Liver (tissue), 9 donors: ENCODE measurements around the gene CFAP70. TPM values are rescaled to one million over a fixed set of nuclear protein-coding genes. Genes with fewer than 3 reads are reported as not detected.
A peak's percentile ranks its signal among the peaks of the same experiment; 100 is the strongest.

Experiments
- DNase-seq: peaks from one replicate; pipeline ENCODE4 v3.0.0-alpha.2; 2017; ENCODE audit warnings: low spot score
- H3K27ac ChIP-seq, 2 donors: one replicate each; pipeline ENCODE4 v1.7.0; 2013; ENCODE audit warnings: inconsistent platforms in 2 of 2, low read length in 2 of 2, control low read depth in 1 of 2, low read depth in 1 of 2, mild to moderate bottlenecking in 1 of 2
- H3K27me3 ChIP-seq, 4 donors: one replicate each; pipeline versions ENCODE4 v1.6.1 to v1.7.0; 2013; ENCODE audit warnings: low read length in 3 of 4, inconsistent platforms in 1 of 4, mild to moderate bottlenecking in 1 of 4, moderate library complexity in 1 of 4; ENCODE audit not compliant: control insufficient read depth in 4 of 4, insufficient read depth in 4 of 4
- H3K36me3 ChIP-seq, 4 donors: one replicate each; pipeline versions ENCODE4 v1.6.1 to v1.7.0; 2013; ENCODE audit warnings: low read length in 3 of 4, mild to moderate bottlenecking in 3 of 4, low read depth in 1 of 4, moderate library complexity in 1 of 4; ENCODE audit not compliant: control insufficient read depth in 4 of 4, insufficient read depth in 3 of 4
- H3K4me1 ChIP-seq, 4 donors: one replicate each; pipeline versions ENCODE4 v1.6.1 to v1.7.0; 2013; ENCODE audit warnings: low read length in 3 of 4, mild to moderate bottlenecking in 3 of 4, moderate library complexity in 1 of 4; ENCODE audit not compliant: control insufficient read depth in 4 of 4, insufficient read depth in 4 of 4
- H3K4me3 ChIP-seq, 3 donors: one replicate each; pipeline versions ENCODE4 v1.6.1 to v1.7.0; 2013; ENCODE audit warnings: low read length in 3 of 3, control low read depth in 1 of 3, low read depth in 1 of 3, mild to moderate bottlenecking in 1 of 3
- H3K9ac ChIP-seq, 2 donors: one replicate each; pipeline ENCODE4 v1.7.0; 2013; ENCODE audit warnings: low read length in 2 of 2, mild to moderate bottlenecking in 2 of 2, moderate library complexity in 2 of 2, control low read depth in 1 of 2, low read depth in 1 of 2
- H3K9me3 ChIP-seq, 4 donors: one replicate each; pipeline versions ENCODE4 v1.6.1 to v1.7.0; 2013; ENCODE audit warnings: low read length in 3 of 4; ENCODE audit not compliant: control insufficient read depth in 4 of 4
- CTCF ChIP-seq: fragments of 150-350 bp; IDR thresholded peaks from 2 replicates; pipeline ENCODE4 v1.5.1; 2017; ENCODE audit warnings: improper control_type of control experiment, low read depth, low read length; ENCODE audit not compliant: missing input control
- EGR1 ChIP-seq, 2 donors: IDR thresholded peaks; 2 replicates each; pipeline ENCODE4 v1.6.1; 2016 to 2018; ENCODE audit warnings: antibody characterized with exemption in 2 of 2, low read depth in 2 of 2
- FOXA1 ChIP-seq: IDR thresholded peaks from 2 replicates; pipeline ENCODE4 v1.6.1; 2016; ENCODE audit warnings: antibody characterized with exemption
- GABPA ChIP-seq, 2 donors: IDR thresholded peaks in 1 of 2; conservative IDR thresholded peaks in 1 of 2; 2 replicates each; pipeline ENCODE4 v1.6.1; 2016; ENCODE audit warnings: antibody characterized with exemption in 2 of 2, mild to moderate bottlenecking in 1 of 2, moderate library complexity in 1 of 2
- HNF4A ChIP-seq, 2 donors: conservative IDR thresholded peaks; 2 replicates each; pipeline ENCODE4 v1.6.1; 2016; ENCODE audit warnings: antibody characterized with exemption in 2 of 2, mild to moderate bottlenecking in 2 of 2
- HNF4G ChIP-seq: IDR thresholded peaks from 2 replicates; pipeline ENCODE4 v1.6.1; 2016; ENCODE audit warnings: antibody characterized with exemption
- JUND ChIP-seq, 2 donors: IDR thresholded peaks; 2 replicates each; pipeline ENCODE4 v1.6.1; 2016; ENCODE audit warnings: antibody characterized with exemption in 2 of 2
- MAX ChIP-seq: IDR thresholded peaks from 2 replicates; pipeline ENCODE4 v1.6.1; 2016; ENCODE audit warnings: antibody characterized with exemption
- NR2F2 ChIP-seq: IDR thresholded peaks from 2 replicates; pipeline ENCODE4 v1.6.1; 2016; ENCODE audit warnings: antibody characterized with exemption
- RAD21 ChIP-seq, 2 donors: IDR thresholded peaks; 2 replicates each; pipeline ENCODE4 v1.6.1; 2016; ENCODE audit warnings: antibody characterized with exemption in 2 of 2, mild to moderate bottlenecking in 2 of 2
- REST ChIP-seq: IDR thresholded peaks from 2 replicates; pipeline ENCODE4 v1.6.1; 2016; ENCODE audit warnings: antibody characterized with exemption, mild to moderate bottlenecking
- SP1 ChIP-seq: IDR thresholded peaks from 2 replicates; pipeline ENCODE4 v1.6.1; 2018; ENCODE audit warnings: antibody characterized with exemption, mild to moderate bottlenecking
- TAF1 ChIP-seq: conservative IDR thresholded peaks from 2 replicates; pipeline ENCODE4 v1.6.1; 2016; ENCODE audit warnings: antibody characterized with exemption, mild to moderate bottlenecking
- YY1 ChIP-seq: IDR thresholded peaks from 2 replicates; pipeline ENCODE4 v1.6.1; 2016; ENCODE audit warnings: antibody characterized with exemption, mild to moderate bottlenecking
- ZBTB33 ChIP-seq: IDR thresholded peaks from 2 replicates; pipeline ENCODE4 v1.6.1; 2016; ENCODE audit warnings: antibody characterized with exemption
- WGBS: extraction: QIAGEN DNeasy Blood & Tissue Kit; methylation state at CpG from one replicate; pipeline ENCODE4 v1.1.7; 2013; 5-methylcytosine and 5-hydroxymethylcytosine counted together
- polyA plus RNA-seq, 2 donors: library from polyadenylated mRNA; stranded (reverse) in 1 of 2; unstranded in 1 of 2; fragments of 200-250 nt in 1 of 2; fragments of >200 nt in 1 of 2; fragmentation: Nextera tagmentation in 1 of 2; extraction: Ambion mirVana in 1 of 2; gene quantifications; one replicate each; pipeline versions ENCODE4 v1.2.1 to v1.2.3, GENCODE V29; 2013 to 2015
- total RNA-seq, 2 donors: library from RNA; depleted of rRNA; stranded (reverse); fragments of >200 nt; gene quantifications; one replicate each; pipeline ENCODE4 v1.2.3, GENCODE V29; 2014
- donor health status: healthy.
- donor health status: healthy.
- donor health status: healthy.
- donor health status: healthy.
- donor health status: healthy.

Gene CFAP70
- total and polyA plus RNA-seq, 4 donors: 0.46 to 2.3 (median 0.80) TPM

GRCh38 chr10:73246646-73247508 lies 111.8 kb downstream of the CFAP70 start, which contains the start of gene DNAJC9:
TSS of gene DNAJC9 (minus strand) at chr10:73247255. CDS start at chr10:73247189, 66 bp downstream.
- Histone ChIP-seq H3K9me3 (no peaks in the 10 kb centered on the region), H3K27ac (peak within 1 kb of the TSS; percentile 45 to 71), H3K4me3 (peak within 1 kb of the TSS; percentile 78 to 92 (median 83)), H3K27me3 (no peaks in the 10 kb centered on the region), H3K9ac (peak within 1 kb of the TSS; percentile 49 to 87), H3K36me3 (peaks cover 3 to 15% (median 13%) of the 10 kb centered on the region in 4 donors), H3K4me1 (peaks cover 8 to 39% (median 35%) of the 10 kb centered on the region in 4 donors)
- TF ChIP-seq YY1 (peak; percentile 76), EGR1 (IDR thresholded peaks at IDR 0.05; ENCODE audit: low read depth in 2 of 2) (peak in 1 of 2 donors; percentile 33), RAD21 (IDR thresholded peaks at IDR 0.05) (peak in 1 of 2 donors; percentile 26), ZBTB33 (peak; percentile 80), CTCF (no peak), HNF4A (conservative IDR thresholded peaks at IDR 0.05) (peak; percentile 42 to 62), GABPA (IDR thresholded peaks at IDR 0.05 in 1 of 2, conservative IDR thresholded peaks at IDR 0.05 in 1 of 2) (peak in 1 of 2 donors; percentile 87), HNF4G (no peak), SP1 (peak; percentile 33), MAX (peak; percentile 78), NR2F2 (no peak), TAF1 (peak; percentile 93)
- peak; percentile 99 for DNase-seq
- WGBS: under 1% methylated on average over 78 of the region's 78 CpGs

- no peaks in the 10 kb centered on the region for H3K9me3 ChIP-seq
- no peaks in the 10 kb centered on the region for H3K27me3 ChIP-seq
- H3K9ac ChIP-seq: peak overlapping the region; percentile 49 to 87
- peaks cover 3 to 20% (median 19%) of the 10 kb centered on the region in 4 donors for H3K36me3 ChIP-seq
- 2% methylated on average over 8 of the region's 8 CpGs for WGBS
- H3K27ac ChIP-seq: peak overlapping the region; percentile 45 to 71
- peaks cover 3 to 34% (median 29%) of the 10 kb centered on the region in 4 donors for H3K4me1 ChIP-seq
- TF ChIP-seq NR2F2 (no peak), EGR1 (IDR thresholded peaks at IDR 0.05; ENCODE audit: low read depth in 2 of 2) (no peak), YY1 (no peak), GABPA (IDR thresholded peaks at IDR 0.05 in 1 of 2, conservative IDR thresholded peaks at IDR 0.05 in 1 of 2) (no peak), FOXA1 (no peak), REST (no peak), TAF1 (no peak), CTCF (no peak), JUND (IDR thresholded peaks at IDR 0.05) (no peak), HNF4G (no peak), ZBTB33 (no peak), MAX (no peak), RAD21 (IDR thresholded peaks at IDR 0.05) (no peak)
- peak overlapping the region; percentile 78 to 92 (median 83) for H3K4me3 ChIP-seq
- no peak for DNase-seq
Measured at GRCh38 chr10:73246322-73246645, 112.4 kb downstream of the CFAP70 start.
